Lower lobe of right lung (tissue), 2 donors: ENCODE data around the gene OVOL1. TPM values are rescaled to one million over a fixed set of nuclear protein-coding genes. Genes with fewer than 3 reads are reported as not detected.

Experiments used
- ATAC-seq, 2 donors: fragments of 200-7000 bp; cut with Tn5 transposase; one replicate each; pipeline ENCODE4 v1.9.1; 2020 to 2022; ENCODE audit warnings: mild to moderate bottlenecking in 2 of 2, moderate library complexity in 2 of 2
- DNase-seq: peaks from one replicate; pipeline ENCODE4 v3.0.0-alpha.2; 2020
- H3K27ac ChIP-seq: fragments of 200-600 bp; one replicate; pipeline ENCODE4 v1.8.0; 2022
- H3K27me3 ChIP-seq: fragments of 200-600 bp; one replicate; pipeline ENCODE4 v1.8.0; 2022; ENCODE audit warnings: low read depth
- H3K36me3 ChIP-seq: fragments of 200-600 bp; one replicate; pipeline ENCODE4 v1.8.0; 2022; ENCODE audit warnings: mild to moderate bottlenecking
- H3K4me1 ChIP-seq: fragments of 200-600 bp; one replicate; pipeline ENCODE4 v1.8.0; 2022
- H3K4me3 ChIP-seq: fragments of 200-600 bp; one replicate; pipeline ENCODE4 v1.8.0; 2022; ENCODE audit warnings: mild to moderate bottlenecking
- H3K9me3 ChIP-seq: fragments of 200-600 bp; one replicate; pipeline ENCODE4 v1.8.0; 2022
- intact Hi-C: fragments of 100-400 bp; cut with DNase I; formaldehyde crosslinking; loops from one replicate; pipeline ENCODE4 v1.11.0; 2022
- total RNA-seq: library from RNA; stranded (reverse); fragmentation: NEBNext Ultra II Directional; extraction: Animal tissue kit (Norgen Biotek cat#: 25700); gene quantifications from one replicate; pipeline ENCODE4 v1.2.1, GENCODE V29; 2021
- TF ChIP-seq, protein P1 (sequence below): fragments of 200-600 bp; IDR thresholded peaks from one replicate; pipeline ENCODE4 v1.8.0; 2022; ENCODE audit warnings: antibody characterized with exemption, mild to moderate bottlenecking
- donor health status: DM: no; HTN: yes; CAD: no; lungs with severe emphysema.

OVOL1 gene
- total RNA-seq, 1 donor from 2014 or later = 0.89 TPM

GRCh38 chr11:65790902-65791650 is 4.2 kb downstream of the OVOL1 start:
- Histone ChIP-seq H3K9me3 (no peaks in the 10 kb centered on the region), H3K27ac (no peak overlapping the region), H3K27me3 (peaks cover 26% of the 10 kb centered on the region), H3K4me3 (no peak overlapping the region), H3K36me3 (no peaks in the 10 kb centered on the region), H3K4me1 (peaks cover 30% of the 10 kb centered on the region)
- TF ChIP-seq, protein P1, sequence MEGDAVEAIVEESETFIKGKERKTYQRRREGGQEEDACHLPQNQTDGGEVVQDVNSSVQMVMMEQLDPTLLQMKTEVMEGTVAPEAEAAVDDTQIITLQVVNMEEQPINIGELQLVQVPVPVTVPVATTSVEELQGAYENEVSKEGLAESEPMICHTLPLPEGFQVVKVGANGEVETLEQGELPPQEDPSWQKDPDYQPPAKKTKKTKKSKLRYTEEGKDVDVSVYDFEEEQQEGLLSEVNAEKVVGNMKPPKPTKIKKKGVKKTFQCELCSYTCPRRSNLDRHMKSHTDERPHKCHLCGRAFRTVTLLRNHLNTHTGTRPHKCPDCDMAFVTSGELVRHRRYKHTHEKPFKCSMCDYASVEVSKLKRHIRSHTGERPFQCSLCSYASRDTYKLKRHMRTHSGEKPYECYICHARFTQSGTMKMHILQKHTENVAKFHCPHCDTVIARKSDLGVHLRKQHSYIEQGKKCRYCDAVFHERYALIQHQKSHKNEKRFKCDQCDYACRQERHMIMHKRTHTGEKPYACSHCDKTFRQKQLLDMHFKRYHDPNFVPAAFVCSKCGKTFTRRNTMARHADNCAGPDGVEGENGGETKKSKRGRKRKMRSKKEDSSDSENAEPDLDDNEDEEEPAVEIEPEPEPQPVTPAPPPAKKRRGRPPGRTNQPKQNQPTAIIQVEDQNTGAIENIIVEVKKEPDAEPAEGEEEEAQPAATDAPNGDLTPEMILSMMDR = no peak
- ATAC-seq = no peak
- no peak for DNase-seq
- intact Hi-C loops = no loop called here

GRCh38 chr11:65791719-65792213 is 4.9 kb downstream of the OVOL1 start:
- peaks cover 24% of the 10 kb centered on the region for H3K4me1 ChIP-seq
- no peaks in the 10 kb centered on the region for H3K9me3 ChIP-seq
- no peaks in the 10 kb centered on the region for H3K36me3 ChIP-seq
- intact Hi-C loops = no loop called here
- peak; percentile 49 to 70 for ATAC-seq
- peak; percentile 75 for DNase-seq
- TF ChIP-seq, protein P1 = no peak
- no peak overlapping the region for H3K4me3 ChIP-seq
- no peak overlapping the region for H3K27ac ChIP-seq
- H3K27me3 ChIP-seq = peaks cover 20% of the 10 kb centered on the region

DNA sequence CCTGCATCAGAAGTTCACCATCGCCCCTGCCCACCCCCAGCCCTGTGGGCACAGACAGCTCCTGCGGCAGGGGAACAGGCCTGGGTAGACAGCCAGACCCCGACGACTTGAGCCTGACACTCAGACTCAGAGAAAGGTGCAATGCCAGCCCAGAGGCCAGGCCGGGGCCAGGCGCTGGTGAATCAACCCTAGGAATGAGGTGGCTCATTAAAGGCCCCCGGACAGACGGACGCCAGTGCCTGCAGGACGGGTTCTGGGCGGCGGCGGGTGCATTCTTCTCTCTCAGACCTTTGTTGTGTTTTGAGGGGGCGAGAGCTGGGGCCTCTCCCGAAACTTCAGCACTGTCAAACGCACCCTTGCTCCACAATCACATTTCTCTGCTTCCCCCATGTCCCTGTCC is 5.6 kb downstream of the OVOL1 start:
- no peak overlapping the region for H3K27ac ChIP-seq

DNA sequence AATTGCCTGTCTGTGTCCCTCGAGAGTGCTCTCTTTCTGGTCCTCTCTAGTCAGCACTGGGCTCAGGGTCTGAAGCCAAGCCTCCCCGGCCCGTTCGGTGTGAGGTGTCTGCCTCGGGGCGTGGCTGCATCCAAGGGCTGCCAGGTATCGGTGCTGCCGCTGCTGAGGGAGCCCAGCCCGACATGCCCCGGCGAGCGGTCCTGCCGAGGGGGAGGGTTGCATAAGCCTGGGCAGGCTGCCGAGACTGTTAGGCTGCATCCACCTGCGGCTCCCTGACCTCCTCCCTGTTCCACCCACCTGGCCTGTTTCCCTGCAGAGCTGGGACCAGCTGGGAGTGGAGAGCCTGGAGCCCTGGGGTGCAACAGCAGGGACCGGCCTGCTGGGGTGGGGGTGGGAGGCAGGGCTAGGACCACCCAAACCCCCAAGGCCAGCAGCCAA is 6.3 kb downstream of the OVOL1 start:
- Histone ChIP-seq H3K27me3 (peaks cover 18% of the 10 kb centered on the region), H3K9me3 (no peaks in the 10 kb centered on the region), H3K27ac (no peak overlapping the region), H3K4me1 (peaks cover 14% of the 10 kb centered on the region), H3K36me3 (no peaks in the 10 kb centered on the region), H3K4me3 (no peak overlapping the region)
- peak; percentile 81 to 84 for ATAC-seq
- TF ChIP-seq, protein P1 = no peak
- peak; percentile 87 for DNase-seq
- intact Hi-C loops = no loop called here

More for the DNA sequence above, 5.6 kb downstream of the OVOL1 start:
- no peaks in the 10 kb centered on the region for H3K36me3 ChIP-seq
- H3K9me3 ChIP-seq = no peaks in the 10 kb centered on the region
- TF ChIP-seq, protein P1 = no peak
- intact Hi-C loops = no loop called here
- no peak for ATAC-seq
- H3K4me3 ChIP-seq = no peak overlapping the region
- H3K27me3 ChIP-seq = peaks cover 18% of the 10 kb centered on the region
- DNase-seq = no peak
- H3K4me1 ChIP-seq = peaks cover 21% of the 10 kb centered on the region

GRCh38 chr11:65793625-65794400 is 7.0 kb downstream of the OVOL1 start:
- H3K4me3 ChIP-seq = no peak overlapping the region
- TF ChIP-seq, protein P1 = no peak
- DNase-seq = no peak
- no peaks in the 10 kb centered on the region for H3K36me3 ChIP-seq
- intact Hi-C loops = no loop called here
- no peak overlapping the region for H3K27ac ChIP-seq
- peaks cover 12% of the 10 kb centered on the region for H3K27me3 ChIP-seq
- ATAC-seq = no peak
- no peaks in the 10 kb centered on the region for H3K9me3 ChIP-seq
- H3K4me1 ChIP-seq = peaks cover 10% of the 10 kb centered on the region
